Measurements from ENCODE around the gene INSYN1.

Gene INSYN1

GRCh38 chr15:73765778-73766177 is 12.6 kb upstream of the INSYN1 start:
- Histone ChIP-seq H3K27me3 (peaks cover under 1% of the 10 kb centered on the region; the same call in 1 of the 2 replicates), H3K9me3 (no peaks in the 10 kb centered on the region), H3K36me3 (no peaks in the 10 kb centered on the region), H3K4me1 (no peaks in the 10 kb centered on the region), H3K4me3 (ENCODE audit: low read depth, low read length) (no peak overlapping the region)
- DNase-seq: no peak
- TF ChIP-seq, protein P1, sequence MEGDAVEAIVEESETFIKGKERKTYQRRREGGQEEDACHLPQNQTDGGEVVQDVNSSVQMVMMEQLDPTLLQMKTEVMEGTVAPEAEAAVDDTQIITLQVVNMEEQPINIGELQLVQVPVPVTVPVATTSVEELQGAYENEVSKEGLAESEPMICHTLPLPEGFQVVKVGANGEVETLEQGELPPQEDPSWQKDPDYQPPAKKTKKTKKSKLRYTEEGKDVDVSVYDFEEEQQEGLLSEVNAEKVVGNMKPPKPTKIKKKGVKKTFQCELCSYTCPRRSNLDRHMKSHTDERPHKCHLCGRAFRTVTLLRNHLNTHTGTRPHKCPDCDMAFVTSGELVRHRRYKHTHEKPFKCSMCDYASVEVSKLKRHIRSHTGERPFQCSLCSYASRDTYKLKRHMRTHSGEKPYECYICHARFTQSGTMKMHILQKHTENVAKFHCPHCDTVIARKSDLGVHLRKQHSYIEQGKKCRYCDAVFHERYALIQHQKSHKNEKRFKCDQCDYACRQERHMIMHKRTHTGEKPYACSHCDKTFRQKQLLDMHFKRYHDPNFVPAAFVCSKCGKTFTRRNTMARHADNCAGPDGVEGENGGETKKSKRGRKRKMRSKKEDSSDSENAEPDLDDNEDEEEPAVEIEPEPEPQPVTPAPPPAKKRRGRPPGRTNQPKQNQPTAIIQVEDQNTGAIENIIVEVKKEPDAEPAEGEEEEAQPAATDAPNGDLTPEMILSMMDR (IDR thresholded peaks at IDR 0.05; ENCODE audit: low read depth, low read length): no peak

GRCh38 chr15:73763931-73764330 is 10.8 kb upstream of the INSYN1 start:
- Histone ChIP-seq H3K27me3 (peaks cover 5% of the 10 kb centered on the region; the same call in 1 of the 2 replicates), H3K36me3 (no peaks in the 10 kb centered on the region), H3K4me1 (no peaks in the 10 kb centered on the region), H3K9me3 (no peaks in the 10 kb centered on the region), H3K4me3 (ENCODE audit: low read depth, low read length) (no peak overlapping the region)
- DNase-seq: no peak
- TF ChIP-seq, protein P1 (IDR thresholded peaks at IDR 0.05; ENCODE audit: low read depth, low read length): no peak

- Histone ChIP-seq H3K4me3 (ENCODE audit: low read depth, low read length) (no peak overlapping the region), H3K36me3 (no peaks in the 10 kb centered on the region), H3K27me3 (peaks cover 5% of the 10 kb centered on the region), H3K9me3 (no peaks in the 10 kb centered on the region), H3K4me1 (peaks cover 2% of the 10 kb centered on the region)
- no peak for DNase-seq
- TF ChIP-seq, protein P1 (IDR thresholded peaks at IDR 0.05; ENCODE audit: low read depth, low read length): no peak
Measured at GRCh38 chr15:73760330-73761329, 7.5 kb upstream of the INSYN1 start.

GRCh38 chr15:73758461-73758860 is 5.3 kb upstream of the INSYN1 start:
- TF ChIP-seq, protein P1 (IDR thresholded peaks at IDR 0.05; ENCODE audit: low read depth, low read length): no peak
- peaks cover 10% of the 10 kb centered on the region for H3K27me3 ChIP-seq
- H3K4me1 ChIP-seq: peaks cover 6% of the 10 kb centered on the region
- H3K4me3 ChIP-seq (ENCODE audit: low read depth, low read length): no peak overlapping the region
- H3K9me3 ChIP-seq: no peaks in the 10 kb centered on the region
- no peak for DNase-seq
- H3K36me3 ChIP-seq: no peaks in the 10 kb centered on the region

- H3K36me3 ChIP-seq: no peaks in the 10 kb centered on the region
- H3K27me3 ChIP-seq: peaks cover 17% of the 10 kb centered on the region
- DNase-seq: no peak
- TF ChIP-seq, protein P1 (IDR thresholded peaks at IDR 0.05; ENCODE audit: low read depth, low read length): no peak
- H3K4me1 ChIP-seq: peaks cover 6% of the 10 kb centered on the region
- H3K4me3 ChIP-seq (ENCODE audit: low read depth, low read length): no peak overlapping the region
- no peaks in the 10 kb centered on the region for H3K9me3 ChIP-seq
Measured at GRCh38 chr15:73757571-73757970, 4.4 kb upstream of the INSYN1 start.

- Histone ChIP-seq H3K4me1 (peaks cover 6% of the 10 kb centered on the region), H3K4me3 (ENCODE audit: low read depth, low read length) (no peak overlapping the region), H3K27me3 (peaks cover 22% of the 10 kb centered on the region), H3K36me3 (no peaks in the 10 kb centered on the region), H3K9me3 (no peaks in the 10 kb centered on the region)
- TF ChIP-seq, protein P1 (IDR thresholded peaks at IDR 0.05; ENCODE audit: low read depth, low read length): no peak
- no peak for DNase-seq
Measured at GRCh38 chr15:73756947-73757513, 3.9 kb upstream of the INSYN1 start.

Measured in BE2C (cell line).